Mesothelial cell of epicardium (in vitro differentiated cells): Measurements from ENCODE around the gene BNC2. TPM values are rescaled to one million over a fixed set of nuclear protein-coding genes. Genes with fewer than 3 reads are reported as not detected.

Experiments
- DNase-seq, 2 experiments: peaks; one replicate each; pipeline ENCODE4 v3.0.0; 2021; ENCODE audit warnings: low spot score in 2 of 2; ENCODE audit not compliant: unreplicated experiment in 2 of 2
- H3K27ac Mint-ChIP-seq: 2 replicates; pipeline ENCODE4 v1.8.0; 2021; ENCODE audit warnings: mixed read lengths
- H3K27me3 Mint-ChIP-seq: 2 replicates; pipeline ENCODE4 v1.8.0; 2021; ENCODE audit warnings: low read depth, mixed read lengths
- H3K36me3 Mint-ChIP-seq: 2 replicates; pipeline ENCODE4 v1.8.0; 2021; ENCODE audit warnings: mixed read lengths
- H3K4me1 Mint-ChIP-seq: 2 replicates; pipeline ENCODE4 v1.8.0; 2021; ENCODE audit warnings: mixed read lengths
- H3K4me3 Mint-ChIP-seq: 2 replicates; pipeline ENCODE4 v1.8.0; 2021; ENCODE audit warnings: mild to moderate bottlenecking, moderate library complexity, mixed read lengths
- H3K9me3 Mint-ChIP-seq: 2 replicates; pipeline ENCODE4 v1.8.0; 2021; ENCODE audit warnings: mixed read lengths
- CTCF ChIP-seq: fragments of 200-600 bp; sonication (generic); IDR thresholded peaks from one replicate; pipeline ENCODE4 v1.5.0; 2021; ENCODE audit warnings: antibody characterized with exemption; ENCODE audit not compliant: unreplicated experiment
- total RNA-seq: library from RNA; stranded (reverse); gene quantifications from 3 replicates; pipeline ENCODE4 v1.2.1, GENCODE V29; 2021

The BNC2 gene
- total RNA-seq, 1 donor from 2014 or later, result 45.1 TPM

GRCh38 chr9:16651446-16651964 lies 219.0 kb downstream of the BNC2 start:
- Mint-ChIP-seq H3K4me3 (no peak overlapping the region), H3K36me3 (no peaks in the 10 kb centered on the region), H3K27ac (no peak overlapping the region), H3K4me1 (peaks cover 42% of the 10 kb centered on the region), H3K27me3 (no peaks in the 10 kb centered on the region), H3K9me3 (no peaks in the 10 kb centered on the region)
- no peak for DNase-seq
- TF ChIP-seq CTCF, result no peak

DNA sequence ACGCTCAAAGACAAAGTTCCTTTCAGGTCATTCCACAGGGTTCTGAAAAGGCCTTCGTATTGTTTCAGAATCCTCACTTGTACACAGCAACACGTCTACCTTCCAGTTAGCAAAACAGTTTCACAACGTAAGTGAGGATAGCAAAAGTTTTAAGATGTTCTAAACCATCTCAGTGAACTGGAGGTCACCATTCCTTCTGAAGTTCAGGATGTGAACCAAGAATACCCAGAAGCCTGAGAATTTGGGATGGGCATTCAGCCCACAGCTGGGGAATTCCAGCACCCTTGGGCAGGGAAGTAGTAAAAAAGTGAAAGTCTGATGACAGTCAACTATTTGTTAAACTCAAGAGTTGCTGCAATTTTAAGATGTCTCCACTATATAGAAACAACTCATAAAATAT lies 224.5 kb downstream of the BNC2 start:
- no peak for TF ChIP-seq CTCF
- no peak overlapping the region for H3K27ac Mint-ChIP-seq
- H3K27me3 Mint-ChIP-seq, result no peaks in the 10 kb centered on the region
- no peak for DNase-seq
- H3K4me1 Mint-ChIP-seq, result peaks cover 4% of the 10 kb centered on the region
- no peaks in the 10 kb centered on the region for H3K36me3 Mint-ChIP-seq
- H3K9me3 Mint-ChIP-seq, result no peaks in the 10 kb centered on the region
- H3K4me3 Mint-ChIP-seq, result no peak overlapping the region

DNA sequence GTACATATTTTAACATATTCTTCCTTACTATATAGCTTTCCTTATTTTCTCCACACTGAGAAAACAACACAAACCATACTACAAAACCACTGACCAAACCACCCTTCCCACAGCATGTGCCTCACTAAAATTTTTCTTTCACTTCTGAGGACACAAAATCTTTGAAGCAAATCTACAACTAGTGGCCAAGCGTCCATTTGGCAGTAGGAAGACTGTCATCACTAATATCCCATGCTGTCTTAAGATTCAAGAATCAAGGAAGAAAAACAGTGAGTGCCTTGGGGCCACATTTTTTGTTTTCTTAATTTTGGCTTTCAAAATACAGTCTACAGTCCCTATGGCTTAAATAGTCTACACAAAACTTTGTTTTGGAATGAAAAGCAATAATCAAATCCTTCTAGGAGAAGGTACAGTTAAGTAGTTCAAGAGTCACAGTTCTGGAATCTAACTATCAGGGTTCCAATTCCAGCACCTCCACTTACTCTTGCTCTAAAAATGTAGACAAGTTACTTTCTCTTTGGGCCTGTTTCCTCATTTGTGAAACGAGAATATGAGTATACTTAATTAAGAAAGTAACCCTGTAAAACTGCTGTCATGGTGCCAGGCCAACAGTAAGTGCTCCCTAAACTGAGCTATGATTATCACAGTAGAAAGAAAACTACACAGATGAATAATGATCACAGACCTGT lies 227.9 kb downstream of the BNC2 start:
- DNase-seq, result no peak
- no peak for TF ChIP-seq CTCF
- peaks cover 16% of the 10 kb centered on the region for H3K4me1 Mint-ChIP-seq
- no peak overlapping the region for H3K4me3 Mint-ChIP-seq
- no peak overlapping the region for H3K27ac Mint-ChIP-seq
- no peaks in the 10 kb centered on the region for H3K9me3 Mint-ChIP-seq
- H3K36me3 Mint-ChIP-seq, result no peaks in the 10 kb centered on the region
- no peaks in the 10 kb centered on the region for H3K27me3 Mint-ChIP-seq

- Mint-ChIP-seq H3K36me3 (no peaks in the 10 kb centered on the region), H3K9me3 (no peaks in the 10 kb centered on the region), H3K27me3 (no peaks in the 10 kb centered on the region), H3K4me3 (no peak overlapping the region), H3K27ac (no peak overlapping the region), H3K4me1 (peaks cover 26% of the 10 kb centered on the region)
- no peak for TF ChIP-seq CTCF
- DNase-seq, result no peak
Measured at GRCh38 chr9:16640649-16641048, 229.8 kb downstream of the BNC2 start.

DNA sequence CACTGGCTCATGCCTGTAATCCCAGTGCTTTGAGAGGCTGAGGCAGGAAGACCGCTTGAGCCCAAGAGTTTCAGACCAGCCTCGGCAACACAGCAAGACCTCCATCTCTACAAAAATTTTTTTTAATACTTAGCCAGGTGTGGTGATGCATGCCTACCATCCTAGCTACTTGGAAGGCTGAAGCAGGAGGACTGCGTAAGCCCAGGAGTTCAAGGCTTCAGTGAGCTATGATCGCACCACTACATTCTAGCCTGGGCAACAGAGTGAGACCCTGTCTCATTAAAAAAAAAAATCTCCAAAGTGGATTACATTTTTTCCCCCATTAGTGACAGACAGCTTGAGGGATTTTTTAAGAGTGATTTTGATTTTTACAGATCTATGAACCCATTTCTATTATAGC lies 230.8 kb downstream of the BNC2 start:
- no peak overlapping the region for H3K27ac Mint-ChIP-seq
- TF ChIP-seq CTCF, result no peak

GRCh38 chr9:16637911-16638310 lies 232.6 kb downstream of the BNC2 start:
- TF ChIP-seq CTCF, result no peak
- no peak for DNase-seq
- H3K27ac Mint-ChIP-seq, result peak overlapping the region; percentile 70
- H3K36me3 Mint-ChIP-seq, result no peaks in the 10 kb centered on the region
- no peak overlapping the region for H3K4me3 Mint-ChIP-seq
- H3K4me1 Mint-ChIP-seq, result peaks cover 25% of the 10 kb centered on the region
- H3K9me3 Mint-ChIP-seq, result no peaks in the 10 kb centered on the region
- no peaks in the 10 kb centered on the region for H3K27me3 Mint-ChIP-seq

More for the DNA sequence above, 230.8 kb downstream of the BNC2 start:
- H3K4me3 Mint-ChIP-seq, result no peak overlapping the region
- H3K9me3 Mint-ChIP-seq, result no peaks in the 10 kb centered on the region
- DNase-seq, result no peak
- no peaks in the 10 kb centered on the region for H3K27me3 Mint-ChIP-seq
- peaks cover 25% of the 10 kb centered on the region for H3K4me1 Mint-ChIP-seq
- H3K36me3 Mint-ChIP-seq, result no peaks in the 10 kb centered on the region
